ENCODE results near the gene AP1G1.
"Not testable (repeated sequence)": the region's sequence is repeated elsewhere in the genome, so short reads cannot be mapped to it uniquely, and the experiment has no call there.

AP1G1 gene

DNA sequence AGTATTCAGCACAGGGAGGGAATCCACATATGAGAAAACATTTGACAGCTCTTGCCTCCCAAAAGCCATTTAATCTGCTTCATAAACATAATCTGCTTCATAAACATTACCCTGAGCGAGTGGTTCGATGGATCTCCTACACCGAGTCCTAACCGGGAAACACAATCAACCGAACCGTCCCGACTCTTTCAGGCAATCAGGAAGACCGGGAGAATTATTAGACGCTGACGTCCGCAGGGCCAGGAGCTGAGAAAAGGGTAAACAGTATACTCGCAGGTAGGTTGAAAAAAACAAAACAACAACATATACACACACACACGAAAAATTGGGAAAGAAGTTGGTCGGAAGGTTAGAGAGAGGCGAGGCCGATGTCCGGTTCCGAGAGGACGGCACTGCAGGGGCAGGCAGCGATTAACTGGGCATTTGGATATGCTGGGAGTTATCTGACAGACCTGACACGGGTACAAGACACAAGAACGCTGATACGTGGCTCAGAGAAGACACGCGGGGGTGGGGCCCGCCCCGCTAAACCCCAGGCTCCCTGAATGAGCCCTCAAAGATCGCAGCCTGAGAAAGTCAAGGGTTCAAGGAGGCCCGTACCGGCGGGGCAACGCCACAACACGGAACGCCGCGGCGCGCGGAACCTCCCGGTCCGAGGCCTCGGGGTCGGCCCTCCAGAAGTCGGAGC, 585 bp downstream of the AP1G1 start:
- DNase-seq: no peak

GRCh38 chr16:71803305-71803690, 5.3 kb downstream of the AP1G1 start:
- DNase-seq: no peak

DNA sequence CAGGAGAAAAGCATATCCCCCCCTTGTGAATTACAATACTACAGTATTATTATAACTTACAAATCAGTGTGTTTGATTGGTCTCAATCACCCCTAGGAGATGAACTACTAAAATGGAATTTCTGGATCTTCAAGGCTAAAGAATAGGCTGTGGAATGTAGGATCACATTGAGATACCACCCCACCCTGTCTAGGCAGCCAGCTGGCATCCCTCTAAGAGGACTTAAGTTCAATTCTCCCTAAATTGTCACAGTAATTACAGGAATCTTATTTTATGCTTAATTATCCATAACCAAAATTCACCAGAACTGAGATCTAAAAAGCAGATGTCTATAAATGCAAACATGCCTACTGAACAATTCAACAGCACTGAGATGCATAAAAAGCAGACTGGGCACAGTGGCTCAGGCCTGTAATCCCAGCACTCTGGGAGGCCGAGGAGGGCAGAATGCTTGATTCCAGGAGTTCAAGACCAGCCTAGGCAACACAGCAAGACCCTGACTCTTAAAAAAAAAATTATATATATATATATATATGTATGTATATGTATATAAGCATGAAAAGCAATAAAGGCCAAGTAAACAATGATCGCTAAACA, 12.0 kb downstream of the AP1G1 start:
- no peak for DNase-seq

GRCh38 chr16:71794943-71795342, 13.7 kb downstream of the AP1G1 start:
- DNase-seq: no peak

- DNase-seq: no peak
Observed at GRCh38 chr16:71794018-71794417, 14.6 kb downstream of the AP1G1 start.

- no peak for DNase-seq
Observed at GRCh38 chr16:71792176-71792575, 16.5 kb downstream of the AP1G1 start.

DNA sequence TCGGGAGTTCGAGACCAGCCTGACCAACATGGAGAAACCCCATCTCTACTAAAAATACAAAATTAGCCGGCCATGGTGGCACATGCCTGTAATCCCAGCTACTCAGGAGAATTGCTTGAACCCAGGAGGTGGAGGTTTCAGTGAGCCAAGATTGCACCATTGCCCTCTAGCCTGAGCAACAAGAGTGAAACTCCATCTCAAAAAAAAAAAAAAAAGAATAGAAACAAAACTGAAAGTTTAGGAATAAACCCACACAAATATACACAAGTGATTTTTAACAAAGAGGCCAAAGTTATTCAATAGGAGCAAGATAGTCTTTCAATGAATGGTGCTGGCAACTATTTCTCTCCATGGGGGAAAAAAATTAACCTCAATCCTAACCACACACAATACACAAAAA, 18.3 kb downstream of the AP1G1 start:
- DNase-seq: not testable (repeated sequence)

DNA sequence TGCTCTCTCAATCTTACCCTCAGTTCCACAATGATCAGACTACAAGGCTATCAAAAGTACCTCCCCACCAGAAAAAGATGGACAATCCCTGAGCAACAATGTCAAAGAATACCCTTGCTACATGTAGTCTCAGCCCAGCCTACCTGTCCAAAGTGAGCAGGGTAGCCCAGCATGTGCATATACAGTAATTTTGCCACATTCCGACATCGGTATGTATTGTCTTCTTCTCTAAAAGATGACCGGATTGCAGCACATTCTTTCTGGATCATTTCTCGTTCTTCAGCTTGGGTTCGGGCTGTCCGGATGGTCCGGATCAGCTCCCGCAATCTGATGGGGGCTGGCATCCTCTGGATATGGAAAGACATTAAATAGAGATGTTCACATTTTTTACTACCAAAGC, 19.5 kb downstream of the AP1G1 start:
- no peak for DNase-seq

DNA sequence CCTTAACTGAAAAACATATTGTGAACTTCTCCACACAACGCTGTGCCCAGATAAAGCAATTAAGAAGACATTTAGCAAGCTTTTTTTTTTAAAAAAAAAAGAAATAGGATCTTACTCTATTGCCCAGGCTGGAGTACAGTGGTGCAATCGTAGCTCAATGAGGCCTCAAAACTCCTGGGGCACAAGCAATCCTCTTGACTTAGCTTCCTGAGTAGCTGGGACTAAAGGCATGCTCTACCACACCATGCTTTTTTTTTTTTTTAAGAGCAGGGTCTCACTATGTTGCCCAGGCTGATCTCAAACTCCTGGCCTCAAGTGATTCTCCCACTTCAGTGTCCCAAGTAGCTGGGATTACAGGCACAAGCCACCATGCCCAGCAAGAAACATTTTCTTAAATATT, 20.1 kb downstream of the AP1G1 start:
- no peak for DNase-seq

DNA sequence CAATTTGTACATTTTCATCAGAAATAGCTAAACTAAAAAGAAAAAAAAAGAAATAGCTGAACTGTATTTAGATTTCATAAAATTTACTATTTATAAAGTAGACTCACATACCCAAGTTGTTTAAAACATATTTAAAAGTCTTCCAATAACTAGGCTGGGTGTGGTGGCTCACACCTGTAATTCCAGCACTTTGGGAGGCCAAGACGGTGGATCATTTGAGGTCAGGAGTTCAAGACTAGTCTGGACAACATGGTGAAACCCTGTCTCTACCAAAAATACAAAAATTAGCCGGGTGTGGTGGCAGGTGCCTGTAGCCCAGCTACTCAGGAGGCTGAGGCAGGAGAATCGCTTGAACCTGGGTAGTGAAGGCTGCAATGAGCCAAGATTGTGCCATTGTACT, 23.5 kb downstream of the AP1G1 start:
- not testable (repeated sequence) for DNase-seq

GRCh38 chr16:71784093-71784492, 24.5 kb downstream of the AP1G1 start:
- no peak for DNase-seq

GRCh38 chr16:71781741-71782140, 26.9 kb downstream of the AP1G1 start:
- DNase-seq: no peak

- DNase-seq: no peak
Observed at GRCh38 chr16:71780521-71781089, 28.0 kb downstream of the AP1G1 start.

DNA sequence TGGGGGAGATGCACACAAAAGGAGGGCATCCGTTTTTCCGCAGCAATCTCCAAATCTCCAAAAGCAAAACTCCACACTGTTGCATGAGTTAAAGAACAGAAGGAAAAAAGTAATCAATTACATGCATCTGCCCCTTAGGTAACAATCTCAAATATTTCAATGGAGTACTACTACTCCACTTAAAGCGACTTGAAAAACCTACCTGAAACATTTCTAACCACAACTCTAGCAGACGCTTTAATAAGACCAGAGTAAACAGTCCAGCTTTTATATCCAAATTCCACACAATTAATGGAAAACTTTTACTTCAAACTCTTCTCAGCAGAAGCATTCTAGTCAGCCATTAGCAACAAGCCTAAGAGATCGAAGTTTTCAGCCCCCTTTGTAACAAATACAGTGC, 29.9 kb downstream of the AP1G1 start:
- no peak for DNase-seq

GRCh38 chr16:71777329-71777728, 31.3 kb downstream of the AP1G1 start:
- no peak for DNase-seq

DNA sequence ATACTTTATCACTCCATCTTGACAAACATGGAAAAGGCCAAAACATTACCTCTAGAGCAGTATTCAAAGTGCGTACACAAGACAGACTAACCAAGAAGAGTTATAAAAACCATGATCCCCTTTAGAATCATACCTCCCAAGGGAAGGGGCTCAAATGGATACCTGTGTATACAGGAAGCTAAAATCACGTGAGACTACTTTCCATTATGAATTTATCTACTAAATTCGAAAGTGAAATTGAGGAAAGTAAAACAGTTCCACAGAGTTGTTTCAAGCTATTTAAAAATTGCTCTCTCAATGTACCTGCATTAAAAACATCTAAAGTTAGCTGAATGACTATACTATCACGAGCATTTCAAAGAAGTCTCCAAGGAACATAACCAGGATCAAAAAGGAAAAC, 32.7 kb downstream of the AP1G1 start:
- DNase-seq: no peak

- no peak for DNase-seq
Observed at GRCh38 chr16:71771571-71771970, 37.1 kb downstream of the AP1G1 start.

DNA sequence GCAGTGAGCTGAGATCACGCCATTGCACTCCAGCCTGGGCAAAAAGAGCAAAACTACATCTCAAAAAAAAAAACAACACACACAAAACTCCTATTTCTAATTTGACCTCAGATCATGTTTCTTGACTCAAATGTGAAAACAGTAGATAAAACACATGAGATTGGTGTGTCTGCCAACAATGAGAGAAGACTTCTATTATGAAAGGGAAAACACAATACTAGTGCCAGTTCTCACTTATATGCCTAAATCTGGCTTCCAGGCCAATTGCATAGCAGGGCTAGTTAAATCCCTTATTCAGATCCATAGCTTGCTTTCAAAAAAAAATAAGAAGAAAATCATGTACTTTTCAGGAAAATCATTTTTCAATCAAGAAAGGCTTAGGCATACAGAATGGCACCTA, 39.4 kb downstream of the AP1G1 start:
- DNase-seq: no peak

DNA sequence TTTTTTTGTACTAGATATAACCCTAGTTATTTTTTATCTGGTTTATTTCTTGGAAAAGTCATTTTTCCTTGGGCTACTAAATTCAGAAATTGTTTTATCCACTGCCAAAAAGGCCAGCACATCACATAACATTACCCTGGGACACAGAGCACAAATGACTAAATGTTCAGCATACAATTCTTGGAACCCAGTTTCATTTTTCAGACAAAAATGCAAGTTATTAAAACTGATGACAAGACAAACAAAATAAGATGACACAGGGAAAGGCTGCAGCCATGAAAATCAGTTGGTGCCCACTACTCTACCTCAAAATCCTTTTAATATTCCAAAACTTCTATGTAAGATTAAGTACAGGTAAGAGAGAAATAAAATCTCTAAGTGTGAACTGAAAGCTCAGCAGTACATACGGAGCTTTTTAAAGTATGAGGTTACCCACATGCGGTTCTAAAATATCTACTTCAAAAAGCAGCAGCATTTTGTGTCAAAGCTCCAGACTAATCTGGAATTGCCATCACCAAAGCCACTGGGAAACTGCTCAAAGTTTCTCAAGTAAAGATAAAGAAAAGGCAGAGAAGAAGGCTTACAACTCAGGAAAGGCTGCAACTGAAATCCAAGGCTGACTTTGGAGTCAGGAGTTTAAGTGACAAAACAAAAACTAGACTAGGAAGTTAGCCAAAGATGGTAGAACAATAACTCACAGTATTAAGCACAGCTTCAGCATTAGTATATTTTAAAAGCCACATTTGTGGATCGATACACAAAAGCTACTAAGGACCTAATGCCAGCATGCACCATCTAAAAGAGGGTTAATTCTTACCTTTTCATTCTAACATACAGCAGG, 41.4 kb downstream of the AP1G1 start:
- no peak for DNase-seq

DNA sequence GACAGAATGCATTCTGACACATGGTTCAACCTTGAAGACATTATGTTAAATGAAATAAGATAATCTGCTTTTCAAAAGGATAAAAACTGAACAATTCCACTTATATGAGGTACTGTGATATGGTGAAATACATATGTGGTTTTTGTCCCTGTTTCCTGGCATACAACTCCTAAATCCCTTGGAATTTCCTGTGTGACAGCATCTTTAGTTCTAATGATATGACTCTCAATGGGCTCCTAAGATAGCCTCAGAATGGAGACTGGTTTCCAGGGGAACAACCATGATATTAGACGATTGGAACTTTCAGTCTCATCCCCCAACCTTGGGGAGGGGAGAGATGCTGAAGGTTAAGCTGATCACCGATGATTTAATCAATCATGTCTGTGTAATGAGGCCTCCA, 46.4 kb downstream of the AP1G1 start:
- no peak for DNase-seq

GRCh38 chr16:71761097-71761496, 47.5 kb downstream of the AP1G1 start:
- no peak for DNase-seq

- DNase-seq: no peak
Observed at GRCh38 chr16:71758293-71758760, 50.3 kb downstream of the AP1G1 start.

GRCh38 chr16:71754652-71755051, 54.0 kb downstream of the AP1G1 start:
- no peak for DNase-seq

DNA sequence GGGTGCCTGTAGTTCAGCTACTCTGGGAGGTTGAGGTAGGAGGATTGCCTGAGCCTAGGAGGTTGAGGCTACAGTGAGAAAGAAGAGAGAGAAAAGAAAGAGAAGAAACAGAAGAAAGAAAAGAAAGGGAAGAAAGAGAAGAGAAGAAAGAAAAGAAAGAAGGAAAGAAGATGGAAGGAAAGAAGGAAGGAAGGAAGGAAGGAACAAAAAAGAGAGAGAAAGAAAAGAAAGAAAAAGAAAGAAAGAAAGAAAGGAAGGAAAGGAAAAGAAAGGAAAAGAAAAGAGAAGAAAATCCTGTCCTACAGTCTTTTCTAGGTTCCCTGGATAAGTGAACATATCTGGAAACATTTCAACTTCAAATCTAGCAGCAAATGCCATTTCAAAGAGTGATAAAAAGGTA, 54.5 kb downstream of the AP1G1 start:
- DNase-seq: no peak
